Measurements from ENCODE around the gene TDRD10.

GRCh38 chr1:154512760-154513159, 10.7 kb downstream of the TDRD10 start:
- TF ChIP-seq BHLHE40 (IDR thresholded peaks at IDR 0.05; ENCODE audit: borderline replicate concordance) (no peak), FOXK2 (IDR thresholded peaks at IDR 0.05) (no peak), ZNF384 (IDR thresholded peaks at IDR 0.05) (no peak), TARDBP (IDR thresholded peaks at IDR 0.05) (no peak), SUZ12 (IDR thresholded peaks at IDR 0.05) (no peak)

Data from HEK293T (cell line).